ENCODE results near the gene IMPACT. TPM values are rescaled to one million over a fixed set of nuclear protein-coding genes. Genes with fewer than 3 reads are reported as not detected.

Gene IMPACT
- total RNA-seq, 1 donor from 2014 or later, result 25.9 TPM

- no peak for DNase-seq (ENCODE audit: low spot score)
Measured at GRCh38 chr18:24421831-24422230, 4.6 kb upstream of the IMPACT start.

GRCh38 chr18:24426073-24426397 lies 435 bp upstream of the IMPACT start:
- no peak for DNase-seq (ENCODE audit: low spot score)

GRCh38 chr18:24427484-24427883 lies 1.0 kb downstream of the IMPACT start:
- DNase-seq (ENCODE audit: low spot score), result no peak

GRCh38 chr18:24428709-24429108 lies 2.2 kb downstream of the IMPACT start:
- no peak for DNase-seq (ENCODE audit: low spot score)

- DNase-seq (ENCODE audit: low spot score), result no peak
Measured at GRCh38 chr18:24429188-24429587, 2.7 kb downstream of the IMPACT start.

- no peak for DNase-seq (ENCODE audit: low spot score)
Measured at GRCh38 chr18:24432618-24433017, 6.1 kb downstream of the IMPACT start.

- DNase-seq (ENCODE audit: low spot score), result no peak
Measured at GRCh38 chr18:24436939-24437338, 10.5 kb downstream of the IMPACT start.

GRCh38 chr18:24443870-24444269 lies 17.4 kb downstream of the IMPACT start:
- DNase-seq (ENCODE audit: low spot score), result no peak

- DNase-seq (ENCODE audit: low spot score), result no peak
Measured at GRCh38 chr18:24446453-24446852, 20.0 kb downstream of the IMPACT start.

- DNase-seq (ENCODE audit: low spot score), result no peak
Measured at GRCh38 chr18:24446953-24447538, 20.6 kb downstream of the IMPACT start.

GRCh38 chr18:24447961-24448360 lies 21.5 kb downstream of the IMPACT start:
- DNase-seq (ENCODE audit: low spot score), result no peak

- no peak for DNase-seq (ENCODE audit: low spot score)
Measured at GRCh38 chr18:24456549-24456948, 30.1 kb downstream of the IMPACT start.

- DNase-seq (ENCODE audit: low spot score), result no peak
Measured at GRCh38 chr18:24459772-24460171, 33.3 kb downstream of the IMPACT start.

- DNase-seq (ENCODE audit: low spot score), result no peak
Measured at GRCh38 chr18:24460388-24460787, 33.9 kb downstream of the IMPACT start, which contains the start of gene HRH4. Gene HRH4, plus strand, starts transcription at chr18:24460637. Its CDS starts 92 bp downstream, at chr18:24460729.

GRCh38 chr18:24461996-24462395 lies 35.5 kb downstream of the IMPACT start:
- no peak for DNase-seq (ENCODE audit: low spot score)

- DNase-seq (ENCODE audit: low spot score), result no peak
Measured at GRCh38 chr18:24462838-24463775, 36.6 kb downstream of the IMPACT start.

GRCh38 chr18:24465486-24465885 lies 39.0 kb downstream of the IMPACT start:
- DNase-seq (ENCODE audit: low spot score), result no peak

- no peak for DNase-seq (ENCODE audit: low spot score)
Measured at GRCh38 chr18:24466771-24467170, 40.3 kb downstream of the IMPACT start.

GRCh38 chr18:24470022-24470618 lies 43.6 kb downstream of the IMPACT start:
- no peak for DNase-seq (ENCODE audit: low spot score)

- DNase-seq (ENCODE audit: low spot score), result no peak
Measured at GRCh38 chr18:24470805-24471204, 44.3 kb downstream of the IMPACT start.

GRCh38 chr18:24472591-24472990 lies 46.1 kb downstream of the IMPACT start:
- DNase-seq (ENCODE audit: low spot score), result no peak

- no peak for DNase-seq (ENCODE audit: low spot score)
Measured at GRCh38 chr18:24474406-24474805, 47.9 kb downstream of the IMPACT start.
